GM12874 (cell line): Measurements from ENCODE around the gene DAB1.

ENCODE experiments used
- TF ChIP-seq, protein P1 (sequence below): IDR thresholded peaks from 2 replicates; pipeline ENCODE4 v1.5.1; 2011; ENCODE audit warnings: low read depth, mild to moderate bottlenecking, control low read depth, low read length, moderate library complexity; ENCODE audit not compliant: insufficient read depth

The DAB1 gene

DNA sequence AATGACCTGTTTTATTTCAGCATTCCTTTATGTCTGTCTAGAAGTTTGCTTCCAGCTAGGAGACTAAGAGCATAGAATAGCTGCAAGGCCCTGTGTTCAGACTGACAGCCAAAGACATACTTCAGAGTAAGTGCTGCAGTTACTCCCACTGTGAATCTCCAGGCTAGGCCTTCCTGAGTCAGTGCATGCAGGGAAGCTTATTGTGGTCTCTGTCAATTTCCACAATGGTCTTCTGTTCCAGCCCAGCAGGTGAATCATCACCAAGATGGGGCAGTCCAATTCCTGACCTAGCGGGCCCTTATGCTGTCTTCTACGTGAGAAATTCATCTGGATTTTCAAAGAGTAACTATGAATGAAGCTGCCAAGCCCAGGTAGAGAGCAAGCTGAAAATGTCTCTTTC, 311.7 kb downstream of the DAB1 start:
- TF ChIP-seq, protein P1, sequence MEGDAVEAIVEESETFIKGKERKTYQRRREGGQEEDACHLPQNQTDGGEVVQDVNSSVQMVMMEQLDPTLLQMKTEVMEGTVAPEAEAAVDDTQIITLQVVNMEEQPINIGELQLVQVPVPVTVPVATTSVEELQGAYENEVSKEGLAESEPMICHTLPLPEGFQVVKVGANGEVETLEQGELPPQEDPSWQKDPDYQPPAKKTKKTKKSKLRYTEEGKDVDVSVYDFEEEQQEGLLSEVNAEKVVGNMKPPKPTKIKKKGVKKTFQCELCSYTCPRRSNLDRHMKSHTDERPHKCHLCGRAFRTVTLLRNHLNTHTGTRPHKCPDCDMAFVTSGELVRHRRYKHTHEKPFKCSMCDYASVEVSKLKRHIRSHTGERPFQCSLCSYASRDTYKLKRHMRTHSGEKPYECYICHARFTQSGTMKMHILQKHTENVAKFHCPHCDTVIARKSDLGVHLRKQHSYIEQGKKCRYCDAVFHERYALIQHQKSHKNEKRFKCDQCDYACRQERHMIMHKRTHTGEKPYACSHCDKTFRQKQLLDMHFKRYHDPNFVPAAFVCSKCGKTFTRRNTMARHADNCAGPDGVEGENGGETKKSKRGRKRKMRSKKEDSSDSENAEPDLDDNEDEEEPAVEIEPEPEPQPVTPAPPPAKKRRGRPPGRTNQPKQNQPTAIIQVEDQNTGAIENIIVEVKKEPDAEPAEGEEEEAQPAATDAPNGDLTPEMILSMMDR = no peak

DNA sequence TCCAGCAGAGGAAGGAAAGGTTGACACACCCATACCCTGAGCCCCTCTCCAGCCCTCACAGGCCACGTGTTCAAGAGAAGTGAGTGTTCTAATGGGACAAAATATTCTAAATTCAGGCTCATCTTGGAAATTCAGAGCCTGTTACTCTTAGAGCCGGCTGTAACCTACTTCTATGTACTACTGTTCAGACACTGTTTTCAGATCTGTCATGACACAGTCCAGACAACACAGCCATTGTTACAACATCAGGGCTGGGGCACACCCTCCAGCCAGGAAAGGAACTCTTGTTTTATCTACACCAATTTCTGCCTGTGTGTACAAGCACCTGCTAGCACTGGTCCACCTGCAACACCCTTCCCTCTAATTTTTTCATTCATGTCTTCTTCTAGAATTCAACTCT, 312.7 kb downstream of the DAB1 start:
- TF ChIP-seq, protein P1 = no peak

DNA sequence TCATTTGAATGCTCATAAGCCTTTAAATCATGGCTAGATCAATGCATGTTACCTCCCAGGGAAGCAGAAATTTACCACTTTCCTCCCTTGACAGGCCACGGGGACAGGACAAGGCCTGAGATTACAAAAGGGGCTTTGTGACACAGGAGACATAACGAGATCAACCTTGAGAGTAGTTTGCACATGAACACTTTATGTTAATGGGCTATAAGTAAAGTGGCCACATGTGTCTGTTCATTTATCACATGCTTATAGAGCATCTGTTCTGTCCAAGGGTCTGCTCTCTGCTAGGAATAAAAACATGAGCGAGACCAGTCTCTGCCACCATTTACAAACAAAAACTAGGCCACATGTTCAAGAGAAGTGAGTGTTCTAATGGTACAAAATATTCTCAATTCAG, 314.0 kb downstream of the DAB1 start:
- TF ChIP-seq, protein P1 = no peak

DNA sequence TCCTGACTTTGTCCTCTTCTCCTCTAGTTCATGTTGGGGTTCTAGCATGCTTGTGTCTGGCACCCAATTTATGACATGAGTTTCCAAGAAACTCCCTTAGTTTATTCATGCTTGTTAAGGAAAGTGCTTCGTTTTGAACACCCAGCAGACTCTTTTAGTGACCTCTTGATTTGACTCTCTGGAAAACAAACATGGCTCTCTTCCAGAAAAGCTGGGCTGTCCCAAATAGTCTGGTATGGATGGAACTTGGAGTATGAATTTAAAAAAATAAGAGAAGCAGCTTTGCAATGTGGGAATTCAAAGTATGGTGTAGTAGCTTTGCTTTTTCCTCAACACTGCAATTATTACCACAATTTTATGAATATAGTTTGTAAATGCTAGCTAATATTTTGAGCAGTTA, 314.6 kb downstream of the DAB1 start:
- TF ChIP-seq, protein P1 = no peak

DNA sequence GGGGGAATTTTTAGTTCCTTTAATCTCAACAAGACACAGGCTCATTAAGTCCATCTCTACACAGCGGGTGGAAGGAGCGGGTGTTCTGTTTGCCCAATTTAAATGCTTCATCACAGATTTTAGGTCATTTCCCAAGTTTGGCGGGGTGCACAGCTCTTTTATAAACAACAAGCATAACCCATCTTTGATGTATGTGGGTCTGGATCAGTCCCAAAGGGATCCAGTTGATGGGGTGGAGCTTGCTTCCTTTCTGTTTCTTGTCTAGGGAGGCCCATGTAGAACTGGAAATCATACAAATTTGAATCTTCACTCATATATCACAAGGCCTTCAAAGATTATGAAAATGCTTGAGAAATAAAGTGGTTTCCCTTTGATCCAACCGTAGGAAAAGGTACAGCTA, 317.6 kb downstream of the DAB1 start:
- TF ChIP-seq, protein P1 = no peak

DNA sequence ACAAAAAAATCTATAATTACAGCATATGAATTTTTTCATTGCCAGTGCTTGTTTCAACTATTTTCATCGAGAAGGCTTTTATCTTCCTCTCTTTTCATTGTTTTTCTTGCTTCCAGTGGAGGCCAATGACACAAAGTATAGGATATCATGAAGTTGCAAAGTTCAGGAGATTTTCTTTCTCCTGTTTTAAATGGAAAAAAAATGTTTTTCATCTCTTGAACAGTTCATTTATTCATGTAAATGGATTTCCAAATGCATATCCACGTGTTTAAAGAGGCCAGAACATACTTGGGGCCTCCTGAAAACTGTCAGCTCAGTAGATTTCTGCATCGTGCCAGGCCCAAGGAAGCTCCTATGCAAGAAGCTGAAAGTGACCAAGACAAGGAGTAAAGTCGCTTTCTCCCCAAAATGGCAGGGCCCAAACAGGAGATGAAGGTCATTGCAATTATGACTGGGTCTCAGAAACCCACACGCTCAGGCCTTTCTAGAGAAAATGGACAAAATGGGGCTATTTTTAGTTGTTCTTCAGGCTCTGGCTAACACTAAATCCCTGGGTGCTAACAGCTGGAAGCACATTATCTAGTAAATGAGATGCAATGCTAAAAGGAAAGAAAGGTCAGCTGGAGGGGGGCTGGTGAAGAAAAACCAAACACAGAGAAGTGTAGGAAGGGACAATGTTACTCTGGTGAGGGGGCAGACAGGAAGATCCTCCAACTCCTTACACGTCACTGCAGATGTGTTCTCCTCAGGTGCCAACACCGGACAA, 321.1 kb downstream of the DAB1 start:
- TF ChIP-seq, protein P1 = no peak

DNA sequence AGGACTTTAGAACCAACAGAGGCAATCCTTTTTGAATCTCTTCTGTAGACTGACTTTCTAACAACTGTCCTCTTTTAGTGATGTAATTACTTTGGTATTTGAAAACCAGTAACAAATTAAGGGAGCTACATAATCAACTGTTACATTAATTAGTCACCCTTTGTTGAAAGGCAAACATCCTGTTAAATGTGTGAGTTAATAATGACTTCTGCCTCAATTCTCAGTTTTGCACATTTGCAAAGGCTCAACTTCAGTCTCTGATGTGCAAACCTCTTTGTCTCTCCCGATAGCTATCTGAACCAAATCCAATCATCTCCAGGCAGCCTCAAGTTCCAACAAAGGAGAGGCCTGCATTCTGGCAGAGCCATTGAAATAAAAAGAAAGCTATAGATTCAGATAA, 322.7 kb downstream of the DAB1 start:
- TF ChIP-seq, protein P1 = no peak
